Endothelial cell of umbilical vein (primary cell): ENCODE results near the gene POU6F2. TPM values are rescaled to one million over a fixed set of nuclear protein-coding genes. Genes with fewer than 3 reads are reported as not detected.

ENCODE experiments used
- BruUV-seq: library from RNA; stranded (reverse); fragments of 400-500 nt; replicated peaks from 2 replicates; lab custom pipeline; 2021; lab: Mats Ljungman, UMichigan
- CTCF ChIA-PET: fragments of 300-600, 350-600 bp; sonication (Branson Sonifier 250); formaldehyde crosslinking; loops from one replicate; lab custom pipeline; 2021; ENCODE audit warnings: antibody characterized with exemption, inconsistent platforms; lab: Charles Lee
- POLR2A ChIA-PET: fragments of 300-600, 350-600 bp; sonication (Branson Sonifier 250); formaldehyde crosslinking; loops from one replicate; lab custom pipeline; 2021; ENCODE audit warnings: antibody characterized with exemption, inconsistent platforms; lab: Charles Lee
- DNase-seq: peaks from one replicate; pipeline ENCODE4 v3.0.0-alpha.2; 2011; ENCODE audit warnings: low read depth, low spot score
- FAIRE-seq: peaks from 2 replicates; lab custom pipeline; 2011; peaks lifted over from hg19 to GRCh38; lab: Jason Lieb, UNC
- H2AFZ ChIP-seq: 2 replicates; pipeline ENCODE4 v1.6.0; 2012; ENCODE audit warnings: low read depth, low read length, control low read depth, inconsistent platforms
- H3K27ac ChIP-seq: 2 replicates; pipeline ENCODE4 v1.5.1; 2011; ENCODE audit warnings: low read depth, mild to moderate bottlenecking, control low read depth, low read length, moderate library complexity; ENCODE audit not compliant: insufficient read depth
- H3K27me3 ChIP-seq, 2 experiments: 2 replicates each; pipeline versions ENCODE4 v1.6.0 to v1.6.1; 2011; ENCODE audit warnings: low read length in 2 of 2, mixed read lengths in 1 of 2; ENCODE audit not compliant: control insufficient read depth in 2 of 2, insufficient read depth in 2 of 2
- H3K36me3 ChIP-seq, 2 experiments: 2 replicates in 1 of 2; 3 replicates in 1 of 2; pipeline ENCODE4 v1.5.1; 2011; ENCODE audit warnings: low read length in 2 of 2, mild to moderate bottlenecking in 1 of 2, moderate library complexity in 1 of 2; ENCODE audit not compliant: control insufficient read depth in 2 of 2, insufficient read depth in 2 of 2; ENCODE audit errors: extremely low read depth in 1 of 2
- H3K4me1 ChIP-seq: 3 replicates; pipeline ENCODE4 v1.5.1; 2011; ENCODE audit warnings: mild to moderate bottlenecking, low read length; ENCODE audit not compliant: control insufficient read depth, insufficient read depth; ENCODE audit errors: extremely low read depth
- H3K4me2 ChIP-seq: 2 replicates; pipeline ENCODE4 v1.6.1; 2011; ENCODE audit warnings: low read length, control low read depth, mixed read lengths; ENCODE audit not compliant: insufficient read depth
- H3K4me3 ChIP-seq, 3 experiments: fragments of 200-600 bp in 1 of 3; sonication (generic), shearing (Covaris generic) in 1 of 3; replicated peaks in 1 of 3; 2 replicates each; pipeline ENCODE4 v1.5.1; 2011 to 2016; ENCODE audit warnings: control low read depth in 3 of 3, low read length in 3 of 3, mild to moderate bottlenecking in 2 of 3, inconsistent platforms in 1 of 3, low read depth in 1 of 3, moderate library complexity in 1 of 3; ENCODE audit not compliant: insufficient read depth in 1 of 3
- H3K79me2 ChIP-seq: 2 replicates; pipeline ENCODE4 v1.6.0; 2012; ENCODE audit warnings: low read length, inconsistent platforms; ENCODE audit not compliant: control insufficient read depth, insufficient read depth
- H3K9ac ChIP-seq: replicated peaks from 2 replicates; pipeline ENCODE3; 2011; ENCODE audit warnings: low read length, control low read depth; ENCODE audit not compliant: insufficient read depth; ENCODE audit errors: extremely low read depth
- H3K9me1 ChIP-seq: replicated peaks from 3 replicates; pipeline ENCODE4 v1.6.0; 2011; ENCODE audit warnings: mild to moderate bottlenecking, low read length; ENCODE audit not compliant: control insufficient read depth, insufficient read depth; ENCODE audit errors: extremely low read depth
- H3K9me3 ChIP-seq: replicated peaks from 2 replicates; pipeline ENCODE4 v1.5.1; 2012; ENCODE audit warnings: low read length, inconsistent platforms; ENCODE audit not compliant: control insufficient read depth, insufficient read depth
- H4K20me1 ChIP-seq: replicated peaks from 2 replicates; pipeline ENCODE3; 2011; ENCODE audit warnings: mild to moderate bottlenecking, low read length; ENCODE audit not compliant: control insufficient read depth, insufficient read depth; ENCODE audit errors: extremely low read depth
- CTCF ChIP-seq, 2 donors: IDR thresholded peaks; 1 replicate in 1 of 2; 2 replicates in 1 of 2; pipeline ENCODE4 v1.5.1; 2011; ENCODE audit warnings: low read length in 2 of 2, mild to moderate bottlenecking in 2 of 2, moderate library complexity in 2 of 2, control low read depth in 1 of 2, inconsistent platforms in 1 of 2, low read depth in 1 of 2; ENCODE audit not compliant: insufficient read depth in 1 of 2; ENCODE audit errors: extremely low read depth in 1 of 2
- EZH2 ChIP-seq: IDR thresholded peaks from 2 replicates; pipeline ENCODE4 v1.6.1; 2012; ENCODE audit warnings: borderline replicate concordance, low read depth, mild to moderate bottlenecking, moderate library complexity, low read length, inconsistent platforms; ENCODE audit not compliant: severe bottlenecking
- FOS ChIP-seq: IDR thresholded peaks from 2 replicates; pipeline ENCODE4 v1.6.1; 2011; ENCODE audit warnings: mild to moderate bottlenecking, low read length, moderate library complexity, borderline replicate concordance; ENCODE audit not compliant: insufficient read depth
- GATA2 ChIP-seq: IDR thresholded peaks from 2 replicates; pipeline ENCODE4 v1.7.0; 2011; ENCODE audit warnings: low read depth, mild to moderate bottlenecking, moderate library complexity, mixed read lengths, low read length; ENCODE audit not compliant: insufficient read length, insufficient read depth
- JUN ChIP-seq: IDR thresholded peaks from 2 replicates; pipeline ENCODE4 v1.6.1; 2011; ENCODE audit warnings: borderline replicate concordance, low read depth; ENCODE audit not compliant: insufficient read length, insufficient read depth
- MAX ChIP-seq: IDR thresholded peaks from 2 replicates; pipeline ENCODE4 v1.6.1; 2011; ENCODE audit not compliant: insufficient read depth, insufficient read length
- MYC ChIP-seq: IDR thresholded peaks from one replicate; pipeline ENCODE4 v1.6.1; 2011; ENCODE audit warnings: mild to moderate bottlenecking, low read depth, low read length
- POLR2A ChIP-seq: IDR thresholded peaks from 2 replicates; pipeline ENCODE4 v1.6.1; 2012; ENCODE audit warnings: low read depth, mild to moderate bottlenecking, control low read depth, low read length
- POLR2AphosphoS5 ChIP-seq: IDR thresholded peaks from 2 replicates; pipeline ENCODE4 v1.6.1; 2012; ENCODE audit warnings: low read depth, mild to moderate bottlenecking, control low read depth, low read length, moderate library complexity; ENCODE audit not compliant: insufficient read depth
- dilution Hi-C: fragments of 300-500 bp; cut with MboI; formaldehyde crosslinking; loops from one replicate; pipeline ENCODE4 v1.15.0; 2019; ENCODE audit warnings: low sequenced_read_pairs; ENCODE audit not compliant: extremely low pct_ligation_motif_present
- intact Hi-C: fragments of 100-400 bp; cut with micrococcal nuclease; formaldehyde crosslinking; loops from one replicate; pipeline ENCODE4 v1.10.0; 2022
- polyA plus RNA-seq, 4 experiments: library from polyadenylated mRNA; depleted of rRNA in 3 of 4; stranded (reverse) in 3 of 4; unstranded in 1 of 4; fragments of >200 nt; gene quantifications; 2 replicates each; pipeline versions ENCODE4 v1.2.1 to v1.2.3, GENCODE V29; 2011 to 2012; ENCODE audit warnings: missing spikeins in 1 of 4
- total RNA-seq: library from RNA; stranded (reverse); gene quantifications from 2 replicates; pipeline ENCODE4 v1.2.3, GENCODE V29; 2021

Gene POU6F2
- total and polyA plus RNA-seq, 2 donors (not counting 3 experiments of a cell fraction or from before 2014, with no cell fraction given), result 0.29 TPM; not detected in 1

GRCh38 chr7:39515534-39516228 is 538.0 kb downstream of the POU6F2 start:
- no peak overlapping the region for H3K27ac ChIP-seq
- no peak overlapping the region for H3K4me2 ChIP-seq
- H3K79me2 ChIP-seq, result no peaks in the 10 kb centered on the region
- H3K36me3 ChIP-seq, result no peaks in the 10 kb centered on the region
- dilution Hi-C loops, result no loop called here
- H3K27me3 ChIP-seq, result peaks cover 2 to 3% of the 10 kb centered on the region in 2 experiments
- ChIA-PET POLR2A (interaction anchor here (0.6 kb wide), 1 partner anchor 822 kb away, joined by 3 read pairs; no protein-coding TSS in a partner anchor), CTCF (no interaction called here)
- no peak overlapping the region for H3K9ac ChIP-seq
- H3K4me3 ChIP-seq, result no peak overlapping the region
- no peak for DNase-seq
- H3K9me1 ChIP-seq, result no peaks in the 10 kb centered on the region
- no peak overlapping the region for H2AFZ ChIP-seq
- intact Hi-C loops, result no loop called here
- no peaks in the 10 kb centered on the region for H4K20me1 ChIP-seq
- no TSS peak for BruUV-seq
- no peaks in the 10 kb centered on the region for H3K4me1 ChIP-seq
- TF ChIP-seq JUN, result no peak
- no peak for TF ChIP-seq CTCF (IDR thresholded peaks at IDR 0.05; ENCODE audit: extremely low read depth in 1 of 2, insufficient read depth in 1 of 2, low read depth in 1 of 2, low read length in 2 of 2)
- TF ChIP-seq POLR2AphosphoS5, result no peak
- no peak for TF ChIP-seq MAX
- TF ChIP-seq POLR2A, result no peak
- no peak for TF ChIP-seq EZH2
- no peak for TF ChIP-seq FOS
- TF ChIP-seq GATA2, result no peak
- no peak for TF ChIP-seq MYC
- FAIRE-seq, result no peak
- no peaks in the 10 kb centered on the region for H3K9me3 ChIP-seq
